ENCODE results near the gene MED13.

DNA sequence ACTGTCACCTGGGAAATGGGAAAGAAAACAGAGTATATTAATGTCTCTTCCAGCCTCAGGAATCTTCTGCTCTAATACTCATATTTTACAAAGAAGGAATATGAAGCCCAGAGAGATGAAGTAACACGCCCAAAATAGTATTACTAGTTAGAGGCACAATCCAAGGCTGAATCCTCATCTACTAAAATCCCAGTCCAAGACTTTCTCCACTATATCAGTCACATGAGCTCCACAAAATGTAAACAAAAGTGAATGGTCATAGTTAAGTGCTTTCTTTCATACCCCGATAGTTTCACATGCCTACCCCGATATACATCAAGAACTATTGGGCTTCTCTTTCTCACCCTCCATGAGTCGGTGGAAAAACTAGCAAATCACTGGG lies 138.3 kb downstream of the MED13 start:
- no peak for TF ChIP-seq TAF1 (IDR thresholded peaks at IDR 0.05; ENCODE audit: low read depth)
- TF ChIP-seq, protein P1, sequence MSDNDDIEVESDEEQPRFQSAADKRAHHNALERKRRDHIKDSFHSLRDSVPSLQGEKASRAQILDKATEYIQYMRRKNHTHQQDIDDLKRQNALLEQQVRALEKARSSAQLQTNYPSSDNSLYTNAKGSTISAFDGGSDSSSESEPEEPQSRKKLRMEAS (IDR thresholded peaks at IDR 0.05) = no peak
- TF ChIP-seq RAD21 (IDR thresholded peaks at IDR 0.05; ENCODE audit: low read depth) = no peak
- TF ChIP-seq EP300 (IDR thresholded peaks at IDR 0.05; ENCODE audit: borderline replicate concordance) = no peak
- TF ChIP-seq CEBPB (IDR thresholded peaks at IDR 0.05) = no peak
- TF ChIP-seq CREB1 (IDR thresholded peaks at IDR 0.05; ENCODE audit: low read depth) = no peak
- TF ChIP-seq NFIC (IDR thresholded peaks at IDR 0.05) = no peak
- TF ChIP-seq TCF12 (IDR thresholded peaks at IDR 0.05; ENCODE audit: low read depth) = no peak
- TF ChIP-seq, protein P2, sequence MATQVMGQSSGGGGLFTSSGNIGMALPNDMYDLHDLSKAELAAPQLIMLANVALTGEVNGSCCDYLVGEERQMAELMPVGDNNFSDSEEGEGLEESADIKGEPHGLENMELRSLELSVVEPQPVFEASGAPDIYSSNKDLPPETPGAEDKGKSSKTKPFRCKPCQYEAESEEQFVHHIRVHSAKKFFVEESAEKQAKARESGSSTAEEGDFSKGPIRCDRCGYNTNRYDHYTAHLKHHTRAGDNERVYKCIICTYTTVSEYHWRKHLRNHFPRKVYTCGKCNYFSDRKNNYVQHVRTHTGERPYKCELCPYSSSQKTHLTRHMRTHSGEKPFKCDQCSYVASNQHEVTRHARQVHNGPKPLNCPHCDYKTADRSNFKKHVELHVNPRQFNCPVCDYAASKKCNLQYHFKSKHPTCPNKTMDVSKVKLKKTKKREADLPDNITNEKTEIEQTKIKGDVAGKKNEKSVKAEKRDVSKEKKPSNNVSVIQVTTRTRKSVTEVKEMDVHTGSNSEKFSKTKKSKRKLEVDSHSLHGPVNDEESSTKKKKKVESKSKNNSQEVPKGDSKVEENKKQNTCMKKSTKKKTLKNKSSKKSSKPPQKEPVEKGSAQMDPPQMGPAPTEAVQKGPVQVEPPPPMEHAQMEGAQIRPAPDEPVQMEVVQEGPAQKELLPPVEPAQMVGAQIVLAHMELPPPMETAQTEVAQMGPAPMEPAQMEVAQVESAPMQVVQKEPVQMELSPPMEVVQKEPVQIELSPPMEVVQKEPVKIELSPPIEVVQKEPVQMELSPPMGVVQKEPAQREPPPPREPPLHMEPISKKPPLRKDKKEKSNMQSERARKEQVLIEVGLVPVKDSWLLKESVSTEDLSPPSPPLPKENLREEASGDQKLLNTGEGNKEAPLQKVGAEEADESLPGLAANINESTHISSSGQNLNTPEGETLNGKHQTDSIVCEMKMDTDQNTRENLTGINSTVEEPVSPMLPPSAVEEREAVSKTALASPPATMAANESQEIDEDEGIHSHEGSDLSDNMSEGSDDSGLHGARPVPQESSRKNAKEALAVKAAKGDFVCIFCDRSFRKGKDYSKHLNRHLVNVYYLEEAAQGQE (IDR thresholded peaks at IDR 0.05; ENCODE audit: low read depth) = no peak
- no peak for TF ChIP-seq EGR1 (IDR thresholded peaks at IDR 0.05)
- no peak for TF ChIP-seq TEAD4 (IDR thresholded peaks at IDR 0.05)
- no peak for TF ChIP-seq ZBTB7A (IDR thresholded peaks at IDR 0.05; ENCODE audit: low read depth)
- no peak for TF ChIP-seq YY1 (IDR thresholded peaks at IDR 0.05; ENCODE audit: low read depth)

Data from Ishikawa (cell line).